GF-D8 (cell line): ENCODE results near the gene FXYD5.

ENCODE experiments used
- DNase-seq: peaks from one replicate; lab custom pipeline; 2025; lab: John Stamatoyannopoulos, UW

Gene FXYD5

GRCh38 chr19:35154525-35155406, at the start of gene FXYD5:
FXYD5 (plus strand) TSS chr19:35154735; CDS start chr19:35155551, 816 bp downstream.
- peak; percentile 81 for DNase-seq

GRCh38 chr19:35105047-35105410, 49.5 kb upstream of the FXYD5 start:
- DNase-seq, result no peak

- no peak for DNase-seq
Measured at GRCh38 chr19:35105411-35106290, 48.9 kb upstream of the FXYD5 start.

- no peak for DNase-seq
Measured at GRCh38 chr19:35106291-35106583, 48.3 kb upstream of the FXYD5 start.

- no peak for DNase-seq
Measured at GRCh38 chr19:35106898-35107541, 47.5 kb upstream of the FXYD5 start.

- DNase-seq, result no peak
Measured at GRCh38 chr19:35107545-35107944, 47.0 kb upstream of the FXYD5 start.

GRCh38 chr19:35108730-35109129, 45.8 kb upstream of the FXYD5 start:
- no peak for DNase-seq

- DNase-seq, result no peak
Measured at GRCh38 chr19:35109395-35110112, 45.0 kb upstream of the FXYD5 start.

GRCh38 chr19:35110974-35111373, 43.6 kb upstream of the FXYD5 start:
- no peak for DNase-seq

GRCh38 chr19:35112995-35113688, 41.4 kb upstream of the FXYD5 start:
- DNase-seq, result no peak

GRCh38 chr19:35114353-35115176, 40.0 kb upstream of the FXYD5 start:
- DNase-seq, result no peak

- DNase-seq, result no peak
Measured at GRCh38 chr19:35115177-35115951, 39.2 kb upstream of the FXYD5 start, which contains the start of gene FXYD3. FXYD3 (plus strand) TSS chr19:35115823; CDS start chr19:35119377, 3,554 bp downstream.

GRCh38 chr19:35116072-35116801, 38.3 kb upstream of the FXYD5 start:
- DNase-seq, result no peak

- no peak for DNase-seq
Measured at GRCh38 chr19:35117116-35117515, 37.4 kb upstream of the FXYD5 start.

GRCh38 chr19:35117799-35118198, 36.7 kb upstream of the FXYD5 start:
- no peak for DNase-seq

GRCh38 chr19:35118268-35119020, 36.1 kb upstream of the FXYD5 start:
- DNase-seq, result no peak

- DNase-seq, result no peak
Measured at GRCh38 chr19:35119091-35119490, 35.4 kb upstream of the FXYD5 start.

- DNase-seq, result no peak
Measured at GRCh38 chr19:35119578-35120155, 34.9 kb upstream of the FXYD5 start.
